ENCODE data around the gene HEBP2. TPM values are rescaled to one million over a fixed set of nuclear protein-coding genes. Genes with fewer than 3 reads are reported as not detected.

Gene HEBP2
- 17.6 to 35.6 TPM (median 34.4 TPM) in 5 replicates for total RNA-seq (2022; extraction: Qiagen RNA extraction)

GRCh38 chr6:138403801-138404665 lies at the start of gene HEBP2:
TSS of gene HEBP2 (plus strand) at chr6:138404223. CDS start at chr6:138404496, 273 bp downstream.

GRCh38 chr6:138377844-138378243 lies 26.2 kb upstream of the HEBP2 start, which contains the start of gene SMIM28:
TSS of gene SMIM28 (plus strand) at chr6:138377905. CDS start at chr6:138378073, 168 bp downstream.

Other genes with a start within 250 kb of the HEBP2 start
- gene ARFGEF3, start 242.3 kb upstream of the HEBP2 start, total RNA-seq (2022; extraction: Qiagen RNA extraction) = 0.45 to 0.59 TPM (median 0.53 TPM) in 5 replicates
- not detected in 5 replicates for gene PBOV1, start 185.7 kb upstream of the HEBP2 start, total RNA-seq (2022; extraction: Qiagen RNA extraction)
- gene SMIM28, start 26.3 kb upstream of the HEBP2 start, total RNA-seq (2022; extraction: Qiagen RNA extraction) = not detected in 5 replicates
- 2.6 to 3.8 TPM (median 3.4 TPM) in 5 replicates for gene NHSL1, start 95.3 kb downstream of the HEBP2 start, total RNA-seq (2022; extraction: Qiagen RNA extraction)

Measured in A549 treated with AZD2906 at 1 μM for 4 hours (cell line).